HG02938 (cell line): ENCODE measurements around the gene ADAMTSL3.
"Not testable (repeated sequence)": the region's sequence is repeated elsewhere in the genome, so short reads cannot be mapped to it uniquely, and the experiment has no call there.

Experiments
- ATAC-seq: cut with Tn5 transposase; IDR thresholded peaks from one replicate; pipeline ENCODE4 v1.9.1; 2021; ENCODE audit warnings: mild to moderate bottlenecking, moderate library complexity; ENCODE audit not compliant: unreplicated experiment

The ADAMTSL3 gene

DNA sequence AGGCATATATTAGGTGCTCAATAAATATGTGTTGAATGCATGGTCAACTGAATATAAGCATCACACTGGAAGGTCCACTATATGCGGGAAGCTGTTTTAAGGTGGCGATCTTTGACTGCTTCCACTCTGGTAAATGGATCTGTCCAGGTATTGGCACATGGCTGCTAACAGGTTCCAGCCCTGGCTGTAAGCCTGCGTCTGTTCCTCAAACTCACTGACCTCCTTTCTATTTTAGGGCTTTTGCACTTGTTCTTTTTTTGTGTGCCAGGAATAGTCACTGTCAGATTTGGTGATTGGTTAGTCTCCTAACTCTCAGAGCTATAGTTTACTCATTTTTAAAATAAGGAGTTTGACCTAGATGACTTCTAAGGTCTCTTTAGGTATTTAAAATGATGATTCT, 46.2 kb downstream of the ADAMTSL3 start:
- no peak for ATAC-seq

DNA sequence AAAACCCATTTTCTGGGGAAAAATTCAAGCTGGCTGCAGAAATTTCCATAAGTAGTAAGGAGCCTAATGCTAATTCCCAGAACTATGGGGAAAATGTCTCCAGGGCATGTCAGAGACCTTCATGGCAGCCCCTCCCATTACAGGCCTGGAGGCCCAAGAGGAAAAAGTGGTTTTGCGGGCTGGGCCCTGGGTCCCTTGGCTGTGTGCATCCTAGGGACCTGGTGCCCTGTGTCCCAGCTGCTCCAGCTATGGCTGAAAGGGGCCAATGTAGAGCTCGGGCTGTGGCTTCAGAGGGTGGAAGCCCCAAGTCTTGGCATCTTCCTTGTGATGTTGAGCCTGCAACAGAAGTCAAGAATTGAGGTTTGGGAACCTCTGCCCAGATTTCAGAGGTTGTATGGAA, 48.4 kb downstream of the ADAMTSL3 start:
- ATAC-seq: not testable (repeated sequence)

GRCh38 chr15:83708328-83708727, 54.4 kb downstream of the ADAMTSL3 start:
- no peak for ATAC-seq

GRCh38 chr15:83709241-83709640, 55.3 kb downstream of the ADAMTSL3 start:
- no peak for ATAC-seq

DNA sequence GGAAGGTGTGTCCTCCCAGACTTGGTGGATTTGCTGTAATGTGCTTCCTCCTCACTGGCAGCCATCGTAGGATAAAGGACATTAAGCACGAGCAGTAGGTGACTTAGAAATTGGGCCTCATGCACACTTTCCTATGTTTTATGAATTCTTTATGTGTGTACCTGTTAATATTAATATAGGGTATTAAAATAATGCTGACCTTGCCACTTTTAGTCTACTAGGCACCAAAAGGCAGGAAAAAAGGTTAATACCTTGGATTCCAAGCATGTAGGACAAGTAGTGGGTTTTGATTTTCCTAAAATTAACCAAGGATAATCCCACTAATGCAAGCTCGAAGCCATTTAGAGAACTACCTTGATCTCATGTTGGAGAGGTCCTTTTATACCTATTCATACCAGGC, 55.9 kb downstream of the ADAMTSL3 start:
- ATAC-seq: no peak

DNA sequence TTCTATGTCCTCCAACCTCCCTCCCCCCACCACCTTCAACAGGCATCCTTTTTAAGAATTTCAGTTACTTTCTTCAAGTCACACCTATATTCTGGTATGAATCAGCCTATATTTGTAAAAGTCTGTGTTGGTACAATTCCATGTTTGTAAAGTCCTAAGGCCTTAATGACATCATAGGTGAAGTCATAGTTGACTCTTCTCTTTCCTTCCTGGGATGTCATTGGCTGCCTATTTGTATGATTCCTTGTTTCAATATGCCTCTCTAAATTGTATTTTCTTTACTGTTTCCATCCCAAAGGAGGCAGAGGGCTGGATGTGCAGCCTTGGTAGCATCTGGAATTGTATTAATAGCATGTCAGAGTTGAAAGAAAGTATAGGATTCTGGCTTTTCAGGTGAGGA, 56.5 kb downstream of the ADAMTSL3 start:
- no peak for ATAC-seq

- ATAC-seq: no peak
Observed at GRCh38 chr15:83711236-83711635, 57.3 kb downstream of the ADAMTSL3 start.

DNA sequence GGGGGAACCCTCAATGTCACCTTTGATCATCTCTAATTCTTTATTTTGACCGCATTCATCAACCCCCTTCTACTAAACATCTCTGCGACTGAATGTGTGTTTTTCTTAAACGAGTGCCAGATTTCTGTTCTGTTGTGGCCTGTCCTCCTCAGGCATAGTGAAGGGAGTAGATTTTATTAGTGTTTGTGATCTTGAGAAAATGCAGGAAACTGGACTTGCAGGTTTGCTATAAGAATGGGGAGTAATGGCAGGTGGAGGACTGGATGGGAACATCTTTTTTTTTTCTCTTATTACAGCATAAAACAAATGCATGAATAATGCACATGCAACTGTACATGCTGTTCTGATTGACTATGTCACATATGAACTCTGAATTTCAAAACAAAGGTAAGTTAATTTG, 59.3 kb downstream of the ADAMTSL3 start:
- ATAC-seq: no peak

- no peak for ATAC-seq
Observed at GRCh38 chr15:83714939-83715628, 61.2 kb downstream of the ADAMTSL3 start.

DNA sequence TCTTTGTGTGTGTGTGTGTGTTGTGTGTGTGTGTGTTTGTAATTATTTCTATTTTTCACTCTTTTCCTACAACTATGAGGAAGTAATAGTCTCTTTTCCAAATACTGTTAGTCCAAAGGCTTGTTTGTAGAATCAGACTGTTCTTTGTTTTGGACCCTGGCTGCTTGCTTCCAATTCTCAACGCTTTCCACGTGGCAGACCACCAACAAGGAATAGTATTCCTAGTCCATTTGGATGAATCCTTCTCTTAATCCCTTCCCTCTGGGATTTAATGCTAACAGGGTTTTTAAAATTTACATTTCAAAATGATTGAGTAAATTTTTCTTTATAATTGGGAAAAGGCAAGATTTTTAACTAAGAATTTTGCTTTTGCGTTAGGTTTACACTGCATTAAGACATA, 62.7 kb downstream of the ADAMTSL3 start:
- no peak for ATAC-seq

GRCh38 chr15:83717010-83717409, 63.1 kb downstream of the ADAMTSL3 start:
- ATAC-seq: no peak

DNA sequence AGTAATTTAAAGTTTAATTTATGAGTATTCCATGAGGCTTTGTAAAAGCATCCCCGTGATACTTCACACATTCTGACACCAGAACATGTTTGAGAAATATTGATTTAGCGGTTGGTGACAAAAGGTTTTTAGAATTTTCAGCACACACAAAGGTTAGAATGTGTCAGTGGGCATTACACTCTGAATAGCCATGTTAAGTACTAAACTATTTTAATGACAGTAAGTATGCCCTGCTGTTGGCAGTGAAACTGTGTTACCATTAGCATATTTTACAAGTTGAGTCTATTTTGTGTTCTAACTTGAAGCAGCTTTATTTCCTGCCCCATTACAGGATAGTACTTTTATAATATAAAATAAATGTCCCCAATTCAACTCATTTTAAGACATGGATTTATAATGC, 66.5 kb downstream of the ADAMTSL3 start:
- no peak for ATAC-seq

- no peak for ATAC-seq
Observed at GRCh38 chr15:83721031-83721430, 67.1 kb downstream of the ADAMTSL3 start.

GRCh38 chr15:83721981-83722380, 68.1 kb downstream of the ADAMTSL3 start:
- no peak for ATAC-seq

GRCh38 chr15:83723216-83723615, 69.3 kb downstream of the ADAMTSL3 start:
- no peak for ATAC-seq

- ATAC-seq: no peak
Observed at GRCh38 chr15:83732196-83732595, 78.3 kb downstream of the ADAMTSL3 start.

DNA sequence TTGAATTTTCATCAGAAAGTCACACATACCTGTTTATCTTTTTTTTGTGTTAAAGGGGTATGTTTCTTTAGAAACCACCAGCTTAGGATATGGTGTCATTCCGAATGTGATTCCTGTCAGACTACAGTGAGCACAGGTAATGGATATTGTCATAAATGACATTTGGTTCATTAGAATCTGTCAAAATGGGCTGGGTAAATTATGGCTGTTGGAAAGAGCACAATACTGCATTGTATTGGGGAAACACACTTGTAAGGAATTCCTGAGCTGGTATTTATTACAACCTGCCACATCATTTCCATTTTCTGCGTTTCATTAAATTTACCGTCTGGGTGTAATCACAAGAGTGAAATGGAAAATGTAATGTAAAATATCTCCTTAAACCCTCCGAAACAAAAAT, 78.8 kb downstream of the ADAMTSL3 start:
- no peak for ATAC-seq

GRCh38 chr15:83733206-83733605, 79.3 kb downstream of the ADAMTSL3 start:
- ATAC-seq: no peak

GRCh38 chr15:83733691-83734090, 79.8 kb downstream of the ADAMTSL3 start:
- no peak for ATAC-seq

DNA sequence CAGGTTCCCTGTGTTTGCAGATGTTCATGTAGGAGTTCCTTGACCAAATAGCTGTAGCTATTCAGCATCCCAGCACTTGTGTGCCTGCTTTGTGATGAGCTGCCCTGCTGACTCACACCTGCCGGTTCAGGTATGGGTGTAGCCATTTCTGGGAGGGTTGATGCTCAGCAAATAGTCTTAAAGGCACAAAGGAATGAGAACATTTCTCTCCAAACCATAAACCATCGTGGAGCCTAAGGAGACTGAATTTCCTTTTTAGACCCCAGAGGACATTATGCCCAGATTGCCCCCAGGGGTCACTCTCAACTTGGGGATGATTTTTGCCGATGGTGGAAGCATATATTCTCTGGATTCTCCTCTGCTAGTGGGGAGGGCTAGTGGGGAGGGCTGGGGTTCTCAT, 80.6 kb downstream of the ADAMTSL3 start:
- ATAC-seq: no peak

- no peak for ATAC-seq
Observed at GRCh38 chr15:83739629-83740028, 85.7 kb downstream of the ADAMTSL3 start.

DNA sequence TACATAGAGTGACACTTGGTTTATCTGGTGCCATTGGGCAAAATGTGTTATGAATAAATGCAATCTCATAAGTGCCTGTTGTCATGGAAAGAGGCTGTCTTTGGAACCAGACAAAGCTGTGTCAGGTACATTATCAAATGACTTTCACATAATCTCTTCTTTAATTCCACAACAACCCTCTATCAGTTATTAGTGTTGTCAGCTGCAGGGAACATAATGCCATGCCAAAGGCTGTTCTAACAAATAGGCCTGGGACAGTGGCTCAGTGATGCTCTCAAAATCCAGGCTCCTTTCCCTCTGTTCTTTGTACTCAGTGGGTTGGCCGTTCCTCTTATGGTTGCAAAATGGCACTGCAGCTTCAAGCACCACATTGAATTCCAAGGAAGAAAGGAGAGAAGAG, 91.8 kb downstream of the ADAMTSL3 start:
- ATAC-seq: no peak

- no peak for ATAC-seq
Observed at GRCh38 chr15:83746231-83746630, 92.3 kb downstream of the ADAMTSL3 start.
